ENCODE results near the gene MBLAC1.

- TF ChIP-seq CTCF (IDR thresholded peaks at IDR 0.05 in 4 of 5, conservative IDR thresholded peaks at IDR 0.05 in 1 of 5) (no peak), POLR2A (IDR thresholded peaks at IDR 0.05) (no peak)
These were observed 29.0 kb downstream of the MBLAC1 start for GRCh38 chr7:100155553-100156317.
